Measurements from ENCODE around the gene IL3. TPM values are rescaled to one million over a fixed set of nuclear protein-coding genes. Genes with fewer than 3 reads are reported as not detected.

Gene IL3
- total and polyA plus RNA-seq, 2 donors (not counting 1 experiment from before 2014, with no cell fraction given) = not detected

- ChIA-PET CTCF (interaction anchor here (0.6 to 4.7 kb wide), 9 partner anchors 27 to 476 kb away, joined by 3 to 70 read pairs (median 3); no protein-coding TSS in a partner anchor), POLR2A (no interaction called here)
- peak; percentile 59 for DNase-seq
- Histone ChIP-seq H2AFZ (ENCODE audit: insufficient read depth, low read depth, low read length, poor library complexity, severe bottlenecking) (no peak overlapping the region), H3K36me3 (replicated peaks in 1 of 2; ENCODE audit: control extremely low read depth in 1 of 2, control insufficient read depth in 1 of 2, extremely low read depth in 1 of 2, insufficient read depth in 2 of 2, low read length in 1 of 2) (no peaks in the 10 kb centered on the region), H3K9me3 (ENCODE audit: control extremely low read depth in 1 of 3, control insufficient read depth in 2 of 3, insufficient read depth in 1 of 3, low read length in 2 of 3) (no peaks in the 10 kb centered on the region), H3K4me3 (ENCODE audit: control extremely low read depth in 1 of 5, extremely low read depth in 1 of 5, insufficient read depth in 1 of 5, low read depth in 2 of 5, low read length in 4 of 5) (no peak overlapping the region), H3K9ac (ENCODE audit: low read length) (no peak overlapping the region), H3K4me1 (ENCODE audit: control insufficient read depth in 2 of 2, insufficient read depth in 2 of 2, low read length in 2 of 2) (peaks cover 0 to 7% of the 10 kb centered on the region in 2 donors), H3K27ac (ENCODE audit: low read length in 2 of 2) (no peak overlapping the region), H3K4me2 (replicated peaks; ENCODE audit: low read depth, low read length, poor library complexity, severe bottlenecking) (no peak overlapping the region), H4K20me1 (ENCODE audit: control insufficient read depth, insufficient read depth, low read length, poor library complexity, severe bottlenecking) (no peaks in the 10 kb centered on the region), H3K27me3 (replicated peaks in 1 of 4; ENCODE audit: control extremely low read depth in 1 of 4, control insufficient read depth in 3 of 4, insufficient read depth in 4 of 4, low read length in 3 of 4) (no peaks in the 10 kb centered on the region), H3K79me2 (ENCODE audit: control insufficient read depth, insufficient read depth, low read length) (no peaks in the 10 kb centered on the region)
- ATAC-seq (ENCODE audit: low read depth) = peak; percentile 37
- intact Hi-C loops (cut with micrococcal nuclease) = loop anchor here (1.0 to 5.0 kb wide), 4 partner anchors 37 to 172 kb away; no protein-coding TSS in a partner anchor
- Mint-ChIP-seq H3K27ac (no peak overlapping the region), H3K27me3 (no peaks in the 10 kb centered on the region), H3K4me3 (no peak overlapping the region), H3K4me1 (peaks cover 3% of the 10 kb centered on the region), H3K9me3 (ENCODE audit: insufficient read depth) (no peaks in the 10 kb centered on the region)
- no CpG with 5 or more reads among the region's 4 CpGs for WGBS (ENCODE audit: insufficient coverage)
- TF ChIP-seq EZH2 (IDR thresholded peaks at IDR 0.05; ENCODE audit: borderline replicate concordance, insufficient read depth, low read depth, low read length, poor library complexity, severe bottlenecking) = no peak
- no peak for TF ChIP-seq CTCF (IDR thresholded peaks at IDR 0.05)
Measured at GRCh38 chr5:132065351-132065937, 5.0 kb downstream of the IL3 start.

GRCh38 chr5:132065951-132066701 is 5.7 kb downstream of the IL3 start:
- DNase-seq (no peak), ATAC-seq (ENCODE audit: low read depth) (no peak)
- H3K9me3 ChIP-seq (ENCODE audit: control extremely low read depth in 1 of 3, control insufficient read depth in 2 of 3, insufficient read depth in 1 of 3, low read length in 2 of 3) = no peaks in the 10 kb centered on the region
- H3K79me2 ChIP-seq (ENCODE audit: control insufficient read depth, insufficient read depth, low read length) = no peaks in the 10 kb centered on the region
- H3K27me3 ChIP-seq (replicated peaks in 1 of 4; ENCODE audit: control extremely low read depth in 1 of 4, control insufficient read depth in 3 of 4, insufficient read depth in 4 of 4, low read length in 3 of 4) = no peaks in the 10 kb centered on the region
- no peak overlapping the region for H3K9ac ChIP-seq (ENCODE audit: low read length)
- H3K4me2 ChIP-seq (replicated peaks; ENCODE audit: low read depth, low read length, poor library complexity, severe bottlenecking) = no peak overlapping the region
- H3K27ac ChIP-seq (ENCODE audit: low read length in 2 of 2) = no peak overlapping the region
- no peaks in the 10 kb centered on the region for H4K20me1 ChIP-seq (ENCODE audit: control insufficient read depth, insufficient read depth, low read length, poor library complexity, severe bottlenecking)
- H3K4me3 ChIP-seq (ENCODE audit: control extremely low read depth in 1 of 5, extremely low read depth in 1 of 5, insufficient read depth in 1 of 5, low read depth in 2 of 5, low read length in 4 of 5) = no peak overlapping the region
- intact Hi-C loops (cut with micrococcal nuclease) = loop anchor here (1.0 to 5.0 kb wide), 4 partner anchors 37 to 171 kb away; no protein-coding TSS in a partner anchor
- H3K4me1 ChIP-seq (ENCODE audit: control insufficient read depth in 2 of 2, insufficient read depth in 2 of 2, low read length in 2 of 2) = peaks cover 0 to 7% of the 10 kb centered on the region in 2 donors
- H3K9me3 Mint-ChIP-seq (ENCODE audit: insufficient read depth) = no peaks in the 10 kb centered on the region
- TF ChIP-seq EZH2 (IDR thresholded peaks at IDR 0.05; ENCODE audit: borderline replicate concordance, insufficient read depth, low read depth, low read length, poor library complexity, severe bottlenecking) = no peak
- no peak for TF ChIP-seq CTCF (IDR thresholded peaks at IDR 0.05)
- H2AFZ ChIP-seq (ENCODE audit: insufficient read depth, low read depth, low read length, poor library complexity, severe bottlenecking) = no peak overlapping the region
- H3K4me3 Mint-ChIP-seq = no peak overlapping the region
- H3K36me3 ChIP-seq (replicated peaks in 1 of 2; ENCODE audit: control extremely low read depth in 1 of 2, control insufficient read depth in 1 of 2, extremely low read depth in 1 of 2, insufficient read depth in 2 of 2, low read length in 1 of 2) = no peaks in the 10 kb centered on the region
- 98% methylated on average over 12 of the region's 13 CpGs for WGBS (ENCODE audit: insufficient coverage)
- ChIA-PET CTCF (interaction anchor here (1.0 to 2.1 kb wide), 7 partner anchors 18 to 476 kb away, joined by 3 to 6 read pairs (median 4); no protein-coding TSS in a partner anchor), POLR2A (no interaction called here)
- H3K27ac Mint-ChIP-seq = no peak overlapping the region
- H3K4me1 Mint-ChIP-seq = peaks cover 3% of the 10 kb centered on the region
- no peaks in the 10 kb centered on the region for H3K27me3 Mint-ChIP-seq

Measured in B cell (primary cell).